Measurements from ENCODE around the gene HSPA1L.

The HSPA1L gene

GRCh38 chr6:31797588-31797987 is 17.5 kb downstream of the HSPA1L start:
- TF ChIP-seq, protein P1, sequence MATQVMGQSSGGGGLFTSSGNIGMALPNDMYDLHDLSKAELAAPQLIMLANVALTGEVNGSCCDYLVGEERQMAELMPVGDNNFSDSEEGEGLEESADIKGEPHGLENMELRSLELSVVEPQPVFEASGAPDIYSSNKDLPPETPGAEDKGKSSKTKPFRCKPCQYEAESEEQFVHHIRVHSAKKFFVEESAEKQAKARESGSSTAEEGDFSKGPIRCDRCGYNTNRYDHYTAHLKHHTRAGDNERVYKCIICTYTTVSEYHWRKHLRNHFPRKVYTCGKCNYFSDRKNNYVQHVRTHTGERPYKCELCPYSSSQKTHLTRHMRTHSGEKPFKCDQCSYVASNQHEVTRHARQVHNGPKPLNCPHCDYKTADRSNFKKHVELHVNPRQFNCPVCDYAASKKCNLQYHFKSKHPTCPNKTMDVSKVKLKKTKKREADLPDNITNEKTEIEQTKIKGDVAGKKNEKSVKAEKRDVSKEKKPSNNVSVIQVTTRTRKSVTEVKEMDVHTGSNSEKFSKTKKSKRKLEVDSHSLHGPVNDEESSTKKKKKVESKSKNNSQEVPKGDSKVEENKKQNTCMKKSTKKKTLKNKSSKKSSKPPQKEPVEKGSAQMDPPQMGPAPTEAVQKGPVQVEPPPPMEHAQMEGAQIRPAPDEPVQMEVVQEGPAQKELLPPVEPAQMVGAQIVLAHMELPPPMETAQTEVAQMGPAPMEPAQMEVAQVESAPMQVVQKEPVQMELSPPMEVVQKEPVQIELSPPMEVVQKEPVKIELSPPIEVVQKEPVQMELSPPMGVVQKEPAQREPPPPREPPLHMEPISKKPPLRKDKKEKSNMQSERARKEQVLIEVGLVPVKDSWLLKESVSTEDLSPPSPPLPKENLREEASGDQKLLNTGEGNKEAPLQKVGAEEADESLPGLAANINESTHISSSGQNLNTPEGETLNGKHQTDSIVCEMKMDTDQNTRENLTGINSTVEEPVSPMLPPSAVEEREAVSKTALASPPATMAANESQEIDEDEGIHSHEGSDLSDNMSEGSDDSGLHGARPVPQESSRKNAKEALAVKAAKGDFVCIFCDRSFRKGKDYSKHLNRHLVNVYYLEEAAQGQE (IDR thresholded peaks at IDR 0.05; ENCODE audit: insufficient read depth in 1 of 2, low read depth in 2 of 2, low read length in 2 of 2): no peak
- TF ChIP-seq TAF1 (IDR thresholded peaks at IDR 0.05; ENCODE audit: borderline replicate concordance, insufficient read depth, low read length): no peak
- no peak for TF ChIP-seq FOXP2 (optimal IDR thresholded peaks at IDR 0.05; ENCODE audit: borderline replicate concordance, extremely low read depth, extremely low read length, insufficient read depth)
- peak; percentile 18; the same call in 1 of the 2 replicates for TF ChIP-seq POLR2AphosphoS5 (IDR thresholded peaks at IDR 0.05; ENCODE audit: low read depth, low read length)

DNA sequence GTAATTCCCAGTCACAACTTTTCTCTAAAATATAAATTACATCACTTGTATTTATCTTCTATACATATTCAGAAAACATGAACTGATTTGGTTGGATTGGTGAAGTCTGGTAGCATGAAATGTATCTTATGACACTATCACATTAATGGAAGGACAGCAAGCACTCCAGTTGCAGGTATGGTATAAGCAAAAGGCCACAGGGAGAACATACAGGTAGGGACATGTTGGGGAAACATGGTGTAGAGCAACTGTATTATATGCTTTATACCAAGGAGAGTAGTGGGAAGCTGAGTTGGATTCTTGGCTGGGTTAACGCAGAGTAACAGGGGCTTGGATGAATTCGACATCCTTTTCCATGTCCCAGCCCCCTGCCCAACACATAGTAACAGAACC is 18.1 kb downstream of the HSPA1L start:
- no peak for TF ChIP-seq POLR2AphosphoS5 (IDR thresholded peaks at IDR 0.05; ENCODE audit: low read depth, low read length)
- TF ChIP-seq SIN3A (IDR thresholded peaks at IDR 0.05; ENCODE audit: borderline replicate concordance, insufficient read depth, low read length): no peak
- TF ChIP-seq, protein P1 (IDR thresholded peaks at IDR 0.05; ENCODE audit: insufficient read depth in 1 of 2, low read depth in 2 of 2, low read length in 2 of 2): no peak
- TF ChIP-seq FOXP2 (optimal IDR thresholded peaks at IDR 0.05; ENCODE audit: borderline replicate concordance, extremely low read depth, extremely low read length, insufficient read depth): no peak
- no peak for TF ChIP-seq TAF1 (IDR thresholded peaks at IDR 0.05; ENCODE audit: borderline replicate concordance, insufficient read depth, low read length)

- TF ChIP-seq SIN3A (IDR thresholded peaks at IDR 0.05; ENCODE audit: borderline replicate concordance, insufficient read depth, low read length) (peak; percentile 88; the same call in 1 of the 2 replicates), TAF1 (IDR thresholded peaks at IDR 0.05; ENCODE audit: borderline replicate concordance, insufficient read depth, low read length) (0 out of 2 replicates have a peak, but pooled peaks have one; percentile 48), POLR2AphosphoS5 (IDR thresholded peaks at IDR 0.05; ENCODE audit: low read depth, low read length) (peak; percentile 58; the same call in 1 of the 2 replicates), FOXP2 (optimal IDR thresholded peaks at IDR 0.05; ENCODE audit: borderline replicate concordance, extremely low read depth, extremely low read length, insufficient read depth) (peak; percentile 92)
- TF ChIP-seq, protein P1 (IDR thresholded peaks at IDR 0.05; ENCODE audit: insufficient read depth in 1 of 2, low read depth in 2 of 2, low read length in 2 of 2): 0 out of 4 replicates have a peak, but pooled peaks of 1 of the 2 experiments have one; percentile 11
Observed at GRCh38 chr6:31795616-31796298, 19.3 kb downstream of the HSPA1L start, which contains the start of gene VARS1. Gene VARS1 (minus strand): TSS chr6:31795752. CDS start chr6:31795217, 535 bp downstream.

DNA sequence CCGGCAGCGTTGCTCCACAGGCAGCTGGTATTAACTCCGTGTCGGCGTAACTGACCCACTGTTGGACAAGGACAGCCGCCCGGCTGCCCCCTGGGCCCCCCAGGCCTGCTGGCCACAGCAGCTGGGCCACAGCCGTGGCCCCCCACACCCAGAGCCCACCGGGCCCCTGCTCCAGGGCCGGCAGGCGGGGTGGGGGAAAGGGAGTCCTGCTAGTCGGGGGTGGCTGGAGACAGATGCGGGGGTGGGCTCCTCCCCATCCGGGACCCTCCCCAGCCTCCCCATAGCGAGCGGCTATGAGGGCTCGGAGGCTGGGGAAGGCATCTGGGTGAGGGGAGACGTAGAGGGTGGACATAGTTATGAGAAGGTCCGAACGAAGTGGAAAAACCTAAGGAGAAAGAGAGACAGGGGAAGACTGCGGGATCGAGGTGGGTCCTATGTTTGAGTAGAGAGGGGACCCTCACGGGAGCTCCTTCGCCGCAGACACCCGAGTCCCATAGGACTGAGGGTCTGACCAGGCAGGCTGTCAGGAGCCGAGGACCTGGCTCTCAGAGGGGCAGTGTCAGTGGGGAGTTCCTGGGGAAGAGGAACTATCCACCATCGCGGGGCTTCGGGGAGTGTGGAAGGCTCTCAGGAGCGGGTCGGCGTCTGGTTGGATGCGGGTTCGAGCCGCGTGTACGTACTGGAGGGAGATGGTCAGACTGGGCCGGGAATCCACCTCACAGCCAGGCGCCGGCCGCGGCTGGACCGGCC is 20.0 kb downstream of the HSPA1L start:
- TF ChIP-seq FOXP2 (optimal IDR thresholded peaks at IDR 0.05; ENCODE audit: borderline replicate concordance, extremely low read depth, extremely low read length, insufficient read depth): no peak
- no peak for TF ChIP-seq POLR2AphosphoS5 (IDR thresholded peaks at IDR 0.05; ENCODE audit: low read depth, low read length)
- TF ChIP-seq, protein P1 (IDR thresholded peaks at IDR 0.05; ENCODE audit: insufficient read depth in 1 of 2, low read depth in 2 of 2, low read length in 2 of 2): no peak
- TF ChIP-seq TAF1 (IDR thresholded peaks at IDR 0.05; ENCODE audit: borderline replicate concordance, insufficient read depth, low read length): 0 out of 2 replicates have a peak, but pooled peaks have one; percentile 3
- peak; percentile 35; the same call in 1 of the 2 replicates for TF ChIP-seq SIN3A (IDR thresholded peaks at IDR 0.05; ENCODE audit: borderline replicate concordance, insufficient read depth, low read length)
